Measurements from ENCODE around the gene ME1. TPM values are rescaled to one million over a fixed set of nuclear protein-coding genes. Genes with fewer than 3 reads are reported as not detected.
A peak's percentile ranks its signal among the peaks of the same experiment; 100 is the strongest.
"Not testable (repeated sequence)": the region's sequence is repeated elsewhere in the genome, so short reads cannot be mapped to it uniquely, and the experiment has no call there.

Gene ME1
- total RNA-seq, 3 donors from 2014 or later: 0.30 to 0.63 (median 0.55) TPM

DNA sequence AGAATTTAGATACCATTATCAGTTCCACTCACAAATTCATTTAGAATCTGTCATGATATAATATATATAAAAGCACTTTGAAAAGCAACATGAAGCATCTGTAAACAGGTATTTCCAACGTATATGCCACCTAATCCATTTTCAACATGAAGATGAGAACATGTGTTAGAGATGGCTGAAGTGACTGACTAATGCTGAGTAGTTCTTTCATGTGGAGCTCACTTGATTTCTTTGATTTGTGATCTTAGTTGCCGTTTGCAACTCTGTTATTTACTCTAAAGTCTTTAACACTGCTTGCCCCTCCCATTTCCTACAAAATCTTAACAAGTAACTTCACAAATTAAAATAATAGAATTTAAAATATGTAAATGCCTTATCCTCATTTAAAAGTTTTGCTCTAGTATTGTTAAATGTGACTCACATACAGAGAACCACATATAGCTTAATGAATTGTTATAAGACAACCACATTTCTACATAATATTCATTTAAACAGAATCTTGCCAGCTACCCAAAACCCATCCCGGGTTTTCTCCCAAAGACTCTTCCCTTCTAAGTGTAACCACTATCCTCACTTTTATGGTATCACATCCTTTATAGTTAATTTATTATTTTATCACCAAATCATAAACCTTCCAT is 78.3 kb downstream of the ME1 start:
- no peaks in the 10 kb centered on the region for H3K27me3 Mint-ChIP-seq (ENCODE audit: low read depth)
- H3K4me1 Mint-ChIP-seq (ENCODE audit: low read depth): no peaks in the 10 kb centered on the region
- ATAC-seq (no peak), DNase-seq (no peak)
- H3K9me3 Mint-ChIP-seq: no peaks in the 10 kb centered on the region
- H3K36me3 Mint-ChIP-seq (ENCODE audit: insufficient read depth): no peaks in the 10 kb centered on the region
- no peak overlapping the region for H3K4me3 Mint-ChIP-seq

DNA sequence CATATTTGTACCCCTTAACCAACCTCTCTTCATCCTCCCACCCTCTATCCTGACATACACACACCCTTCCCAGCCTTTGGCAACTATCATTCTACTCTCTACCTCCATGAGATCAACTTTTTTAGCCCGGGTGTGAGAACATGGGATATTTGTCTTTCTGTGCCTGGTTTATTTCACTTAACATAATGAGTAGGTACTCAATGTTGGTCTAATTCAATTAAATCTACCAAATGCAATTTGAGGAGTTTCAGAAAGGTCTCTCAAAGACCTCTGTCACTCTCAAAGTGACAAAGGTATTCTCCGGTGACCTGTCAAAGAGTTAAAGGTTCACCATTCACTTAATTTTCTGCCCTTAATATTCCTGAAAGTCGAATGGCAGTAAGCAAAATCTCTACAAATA is 87.7 kb downstream of the ME1 start:
- ATAC-seq (no peak), DNase-seq (no peak)
- Mint-ChIP-seq H3K36me3 (ENCODE audit: insufficient read depth) (no peaks in the 10 kb centered on the region), H3K27me3 (ENCODE audit: low read depth) (no peaks in the 10 kb centered on the region), H3K9me3 (no peaks in the 10 kb centered on the region), H3K4me1 (ENCODE audit: low read depth) (no peaks in the 10 kb centered on the region), H3K4me3 (no peak overlapping the region)

GRCh38 chr6:83341765-83342164 is 89.1 kb downstream of the ME1 start:
- no peaks in the 10 kb centered on the region for H3K4me1 Mint-ChIP-seq (ENCODE audit: low read depth)
- DNase-seq: no peak
- no peaks in the 10 kb centered on the region for H3K27me3 Mint-ChIP-seq (ENCODE audit: low read depth)
- H3K36me3 Mint-ChIP-seq (ENCODE audit: insufficient read depth): no peaks in the 10 kb centered on the region
- H3K4me3 Mint-ChIP-seq: no peak overlapping the region
- H3K9me3 Mint-ChIP-seq: no peaks in the 10 kb centered on the region
- no peak for ATAC-seq

DNA sequence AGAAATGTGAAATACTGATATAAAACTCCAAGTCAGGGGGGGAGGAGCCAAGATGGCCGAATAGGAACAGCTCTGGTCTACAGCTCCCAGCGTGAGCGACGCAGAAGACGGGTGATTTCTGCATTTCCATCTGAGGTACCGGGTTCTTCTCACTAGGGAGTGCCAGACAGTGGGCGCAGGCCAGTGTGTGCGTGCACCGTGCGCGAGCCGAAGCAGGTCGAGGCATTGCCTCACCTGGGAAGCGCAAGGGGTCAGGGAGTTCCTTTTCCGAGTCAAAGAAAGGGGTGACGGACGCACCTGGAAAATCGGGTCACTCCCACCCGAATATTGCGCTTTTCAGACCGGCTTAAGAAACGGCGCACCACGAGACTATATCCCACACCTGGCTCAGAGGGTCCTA is 96.9 kb downstream of the ME1 start:
- DNase-seq; H3K4me1 Mint-ChIP-seq (ENCODE audit: low read depth); H3K36me3 Mint-ChIP-seq (ENCODE audit: insufficient read depth); ATAC-seq; H3K4me3 Mint-ChIP-seq; H3K9me3 Mint-ChIP-seq; H3K27me3 Mint-ChIP-seq (ENCODE audit: low read depth): not testable (repeated sequence)

GRCh38 chr6:83333500-83333899 is 97.4 kb downstream of the ME1 start:
- no peaks in the 10 kb centered on the region for H3K4me1 Mint-ChIP-seq (ENCODE audit: low read depth)
- ATAC-seq: no peak

DNA sequence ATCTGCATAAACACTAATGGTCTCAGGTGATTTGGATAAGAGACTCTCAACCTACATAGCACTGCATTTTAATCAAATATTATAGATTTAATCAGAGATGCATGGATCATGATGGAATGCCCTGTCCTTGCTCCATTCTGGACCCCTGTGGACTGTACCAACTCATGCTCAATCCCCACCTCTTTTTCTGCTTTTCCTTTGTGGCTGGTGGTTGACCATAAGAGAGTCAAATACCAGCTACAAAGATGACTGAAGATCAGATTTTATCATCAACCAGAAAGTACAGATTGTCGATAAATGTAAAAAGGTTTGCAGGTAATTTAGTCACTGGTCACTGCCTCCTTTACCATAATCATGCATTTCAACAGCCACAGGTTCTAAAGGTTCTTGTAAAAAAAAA is 116.2 kb downstream of the ME1 start:
- H3K4me1 Mint-ChIP-seq (ENCODE audit: low read depth): no peaks in the 10 kb centered on the region
- H3K9me3 Mint-ChIP-seq: no peaks in the 10 kb centered on the region
- H3K36me3 Mint-ChIP-seq (ENCODE audit: insufficient read depth): no peaks in the 10 kb centered on the region
- peaks cover 5% of the 10 kb centered on the region for H3K27me3 Mint-ChIP-seq (ENCODE audit: low read depth)
- DNase-seq: no peak
- H3K4me3 Mint-ChIP-seq: no peak overlapping the region
- ATAC-seq: no peak

More at GRCh38 chr6:83333500-83333899, 97.4 kb downstream of the ME1 start:
- DNase-seq: no peak
- Mint-ChIP-seq H3K36me3 (ENCODE audit: insufficient read depth) (no peaks in the 10 kb centered on the region), H3K27me3 (ENCODE audit: low read depth) (no peaks in the 10 kb centered on the region), H3K9me3 (no peaks in the 10 kb centered on the region), H3K4me3 (no peak overlapping the region)

GRCh38 chr6:83313882-83314281 is 117.0 kb downstream of the ME1 start:
- Mint-ChIP-seq H3K4me1 (ENCODE audit: low read depth) (peaks cover 2% of the 10 kb centered on the region), H3K4me3 (no peak overlapping the region), H3K36me3 (ENCODE audit: insufficient read depth) (no peaks in the 10 kb centered on the region), H3K9me3 (no peaks in the 10 kb centered on the region), H3K27me3 (ENCODE audit: low read depth) (peaks cover 5% of the 10 kb centered on the region)
- DNase-seq (no peak), ATAC-seq (peak in 1 of 2 donors; percentile 18)

GRCh38 chr6:83311231-83311630 is 119.6 kb downstream of the ME1 start:
- no peak overlapping the region for H3K4me3 Mint-ChIP-seq
- no peaks in the 10 kb centered on the region for H3K9me3 Mint-ChIP-seq
- no peak for ATAC-seq
- no peak for DNase-seq
- no peaks in the 10 kb centered on the region for H3K36me3 Mint-ChIP-seq (ENCODE audit: insufficient read depth)
- H3K27me3 Mint-ChIP-seq (ENCODE audit: low read depth): peaks cover 4% of the 10 kb centered on the region
- peaks cover 4% of the 10 kb centered on the region for H3K4me1 Mint-ChIP-seq (ENCODE audit: low read depth)

GRCh38 chr6:83310046-83310445 is 120.8 kb downstream of the ME1 start:
- no peak for ATAC-seq
- H3K36me3 Mint-ChIP-seq (ENCODE audit: insufficient read depth): no peaks in the 10 kb centered on the region
- H3K27me3 Mint-ChIP-seq (ENCODE audit: low read depth): peaks cover 4% of the 10 kb centered on the region
- no peak for DNase-seq
- no peak overlapping the region for H3K4me3 Mint-ChIP-seq
- H3K9me3 Mint-ChIP-seq: no peaks in the 10 kb centered on the region
- H3K4me1 Mint-ChIP-seq (ENCODE audit: low read depth): peaks cover 4% of the 10 kb centered on the region

- peaks cover 4% of the 10 kb centered on the region for H3K27me3 Mint-ChIP-seq (ENCODE audit: low read depth)
- ATAC-seq: no peak
- H3K4me3 Mint-ChIP-seq: no peak overlapping the region
- no peaks in the 10 kb centered on the region for H3K9me3 Mint-ChIP-seq
- H3K4me1 Mint-ChIP-seq (ENCODE audit: low read depth): peaks cover 4% of the 10 kb centered on the region
- DNase-seq: no peak
- no peaks in the 10 kb centered on the region for H3K36me3 Mint-ChIP-seq (ENCODE audit: insufficient read depth)
Observed at GRCh38 chr6:83309344-83309743, 121.5 kb downstream of the ME1 start.

DNA sequence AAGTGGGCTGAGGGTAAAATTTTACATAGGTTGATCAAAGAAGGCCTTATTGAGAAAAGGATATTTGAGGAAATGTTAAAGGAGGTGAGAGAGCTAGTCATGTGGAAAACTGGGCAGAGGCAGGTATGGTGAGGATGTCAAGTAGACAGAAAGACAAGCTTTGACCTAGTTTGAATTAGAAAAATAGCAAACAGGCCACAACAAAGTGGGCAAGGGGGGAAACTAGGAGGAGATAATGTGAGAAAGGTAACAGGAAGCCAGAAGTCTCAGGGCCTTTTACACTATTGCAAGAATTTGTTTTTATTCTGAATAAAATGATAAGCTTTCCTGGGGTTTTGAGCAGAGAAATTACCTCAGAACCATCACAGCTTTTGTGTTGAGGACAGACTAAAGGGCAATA is 122.0 kb downstream of the ME1 start:
- Mint-ChIP-seq H3K4me3 (no peak overlapping the region), H3K9me3 (no peaks in the 10 kb centered on the region), H3K36me3 (ENCODE audit: insufficient read depth) (no peaks in the 10 kb centered on the region), H3K4me1 (ENCODE audit: low read depth) (peaks cover 4% of the 10 kb centered on the region), H3K27me3 (ENCODE audit: low read depth) (peaks cover 4% of the 10 kb centered on the region)
- ATAC-seq (no peak), DNase-seq (no peak)

GRCh38 chr6:83307849-83308248 is 123.0 kb downstream of the ME1 start:
- H3K9me3 Mint-ChIP-seq: no peaks in the 10 kb centered on the region
- ATAC-seq (no peak), DNase-seq (no peak)
- peaks cover 3% of the 10 kb centered on the region for H3K27me3 Mint-ChIP-seq (ENCODE audit: low read depth)
- no peak overlapping the region for H3K4me3 Mint-ChIP-seq
- H3K36me3 Mint-ChIP-seq (ENCODE audit: insufficient read depth): no peaks in the 10 kb centered on the region
- H3K4me1 Mint-ChIP-seq (ENCODE audit: low read depth): peaks cover 4% of the 10 kb centered on the region

DNA sequence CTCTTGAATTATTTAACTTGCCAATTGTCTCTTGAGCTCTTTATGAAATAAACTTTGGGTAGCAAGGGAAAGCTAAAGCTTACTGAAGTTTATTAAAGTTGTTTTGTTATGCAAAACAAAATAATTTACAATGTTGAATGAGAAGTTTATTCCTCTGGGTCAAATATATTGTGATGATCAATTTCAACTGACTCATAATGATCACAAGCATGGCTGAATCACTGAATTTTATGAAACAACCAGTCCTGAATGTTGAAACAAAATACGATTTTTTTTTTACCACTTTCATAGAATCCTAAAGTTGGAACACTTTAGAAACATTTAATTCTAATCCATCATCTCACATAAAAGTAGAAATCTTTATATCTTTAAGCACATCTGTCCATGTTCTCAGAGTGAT is 127.4 kb downstream of the ME1 start:
- no peak overlapping the region for H3K4me3 Mint-ChIP-seq
- H3K4me1 Mint-ChIP-seq (ENCODE audit: low read depth): no peaks in the 10 kb centered on the region
- H3K9me3 Mint-ChIP-seq: no peaks in the 10 kb centered on the region
- no peaks in the 10 kb centered on the region for H3K36me3 Mint-ChIP-seq (ENCODE audit: insufficient read depth)
- DNase-seq (no peak), ATAC-seq (no peak)
- H3K27me3 Mint-ChIP-seq (ENCODE audit: low read depth): no peaks in the 10 kb centered on the region

DNA sequence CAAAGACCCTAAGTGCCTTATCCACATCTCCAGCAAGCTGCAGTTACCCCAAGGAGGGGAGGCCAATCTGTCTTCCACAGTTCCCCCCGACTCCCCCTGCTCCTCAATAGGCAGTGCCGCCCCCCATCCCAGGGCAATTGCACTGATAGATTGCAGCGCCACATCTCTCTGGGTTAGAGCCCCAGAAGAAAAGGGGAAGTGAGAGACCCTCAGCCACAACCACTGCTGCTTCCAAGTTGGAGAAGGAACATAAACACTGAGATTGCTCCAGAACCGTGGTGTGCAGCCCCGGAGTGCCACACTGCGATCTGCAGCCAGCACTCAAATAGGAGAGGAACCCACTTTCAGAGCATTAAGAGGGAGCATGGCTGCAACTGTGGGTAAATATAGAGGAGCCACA is 136.2 kb downstream of the ME1 start:
- DNase-seq: no peak
- Mint-ChIP-seq H3K4me1 (ENCODE audit: low read depth) (peaks cover 3% of the 10 kb centered on the region), H3K4me3 (no peak overlapping the region), H3K9me3 (peaks cover 5% of the 10 kb centered on the region), H3K36me3 (ENCODE audit: insufficient read depth) (no peaks in the 10 kb centered on the region), H3K27me3 (ENCODE audit: low read depth) (peaks cover 13% of the 10 kb centered on the region)
- ATAC-seq: no peak

DNA sequence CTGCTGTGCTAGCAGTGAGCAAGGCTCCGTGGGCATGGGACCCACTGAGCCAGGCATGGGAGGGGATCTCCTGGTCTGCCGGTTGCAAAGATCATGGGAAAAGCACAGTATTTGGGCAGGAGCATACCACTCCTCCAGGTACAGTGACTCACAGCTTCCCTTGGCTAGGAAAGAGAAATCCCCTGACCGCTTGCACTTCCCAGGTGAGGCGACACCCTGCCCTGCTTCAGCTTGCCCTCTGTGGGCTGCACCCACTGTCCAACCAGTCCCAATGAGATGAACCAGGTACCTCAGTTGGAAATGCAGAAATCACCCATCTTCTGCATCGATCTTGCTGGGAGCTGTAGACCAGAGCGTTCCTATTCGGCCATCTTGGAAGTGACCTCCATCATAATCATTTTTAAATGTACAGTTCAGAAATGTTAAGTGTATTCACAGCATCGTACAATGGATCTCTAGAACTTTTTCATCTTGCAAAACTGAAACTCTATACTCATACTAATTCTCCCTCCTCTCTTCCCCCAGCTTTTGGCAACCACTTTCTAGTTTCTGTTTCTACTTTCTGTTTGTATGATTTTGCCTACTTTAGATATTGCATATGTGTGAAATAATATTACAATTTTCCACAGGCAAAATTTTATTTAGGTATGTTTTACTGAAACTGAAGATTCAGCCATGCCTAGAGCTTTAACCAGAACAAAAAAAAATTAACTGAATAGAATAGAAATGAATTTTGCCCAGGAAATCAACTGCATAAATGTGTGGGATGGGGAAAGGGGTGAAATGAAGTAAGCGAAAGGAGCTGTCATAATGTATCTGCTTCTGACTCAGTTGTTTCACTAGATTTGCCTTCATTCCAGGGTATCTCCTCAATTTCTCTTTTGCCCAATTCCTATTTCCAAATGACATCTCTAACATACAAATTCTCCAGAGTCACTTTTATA is 137.7 kb downstream of the ME1 start:
- ATAC-seq: peak; percentile 80 to 83
- peaks cover 5% of the 10 kb centered on the region for H3K9me3 Mint-ChIP-seq
- peaks cover 13% of the 10 kb centered on the region for H3K27me3 Mint-ChIP-seq (ENCODE audit: low read depth)
- H3K4me1 Mint-ChIP-seq (ENCODE audit: low read depth): peaks cover 3% of the 10 kb centered on the region
- H3K36me3 Mint-ChIP-seq (ENCODE audit: insufficient read depth): no peaks in the 10 kb centered on the region
- DNase-seq: no peak
- no peak overlapping the region for H3K4me3 Mint-ChIP-seq
